Measurements from ENCODE around the gene LTBP1.

The LTBP1 gene

GRCh38 chr2:33288011-33288410, 341.3 kb downstream of the LTBP1 start:
- no peaks in the 10 kb centered on the region for H3K79me2 ChIP-seq (ENCODE audit: control insufficient read depth, low read length)
- no peaks in the 10 kb centered on the region for H3K27me3 ChIP-seq (ENCODE audit: control insufficient read depth, low read length)
- TF ChIP-seq CTCF (IDR thresholded peaks at IDR 0.05; ENCODE audit: low read depth, low read length, poor library complexity, severe bottlenecking) (no peak), EZH2phosphoT487 (IDR thresholded peaks at IDR 0.05; ENCODE audit: borderline replicate concordance, low read length) (no peak)
- H3K9me3 ChIP-seq (ENCODE audit: control insufficient read depth, insufficient read depth, low read length), result no peaks in the 10 kb centered on the region
- H3K27ac ChIP-seq (ENCODE audit: low read depth, low read length), result no peak overlapping the region
- no peak overlapping the region for H3K4me2 ChIP-seq (ENCODE audit: low read length)
- H3K4me3 ChIP-seq (ENCODE audit: low read length), result no peak overlapping the region
- H3F3A ChIP-seq (ENCODE audit: control insufficient read depth, insufficient read depth), result 0 out of 2 replicates have a peak, but pooled peaks cover under 1% of the 10 kb centered on the region
- no peaks in the 10 kb centered on the region for H3K9me2 ChIP-seq (replicated peaks; ENCODE audit: control insufficient read depth, low read length)
- H3K36me3 ChIP-seq (ENCODE audit: control insufficient read depth, low read length), result peaks cover 38% of the 10 kb centered on the region
- H3K4me1 ChIP-seq (ENCODE audit: control insufficient read depth, low read length), result peaks cover 33% of the 10 kb centered on the region
- H4K20me1 ChIP-seq (ENCODE audit: control insufficient read depth, insufficient read depth, low read depth, low read length), result no peaks in the 10 kb centered on the region

- Histone ChIP-seq H3K4me3 (ENCODE audit: low read length) (no peak overlapping the region), H3K9me3 (ENCODE audit: control insufficient read depth, insufficient read depth, low read length) (no peaks in the 10 kb centered on the region), H3K4me1 (ENCODE audit: control insufficient read depth, low read length) (peaks cover 45% of the 10 kb centered on the region), H4K20me1 (ENCODE audit: control insufficient read depth, insufficient read depth, low read depth, low read length) (no peaks in the 10 kb centered on the region), H3K4me2 (ENCODE audit: low read length) (no peak overlapping the region), H3K79me2 (ENCODE audit: control insufficient read depth, low read length) (no peaks in the 10 kb centered on the region), H3K9me2 (replicated peaks; ENCODE audit: control insufficient read depth, low read length) (no peaks in the 10 kb centered on the region), H3K27ac (ENCODE audit: low read depth, low read length) (no peak overlapping the region), H3F3A (ENCODE audit: control insufficient read depth, insufficient read depth) (0 out of 2 replicates have a peak, but pooled peaks cover 2% of the 10 kb centered on the region), H3K36me3 (ENCODE audit: control insufficient read depth, low read length) (peaks cover 34% of the 10 kb centered on the region), H3K27me3 (ENCODE audit: control insufficient read depth, low read length) (no peaks in the 10 kb centered on the region)
- no peak for TF ChIP-seq EZH2phosphoT487 (IDR thresholded peaks at IDR 0.05; ENCODE audit: borderline replicate concordance, low read length)
These were observed 343.2 kb downstream of the LTBP1 start for GRCh38 chr2:33289961-33290360.

GRCh38 chr2:33291278-33292013, 344.7 kb downstream of the LTBP1 start:
- no peaks in the 10 kb centered on the region for H3K9me2 ChIP-seq (replicated peaks; ENCODE audit: control insufficient read depth, low read length)
- no peaks in the 10 kb centered on the region for H3K9me3 ChIP-seq (ENCODE audit: control insufficient read depth, insufficient read depth, low read length)
- peaks cover 31% of the 10 kb centered on the region for H3K36me3 ChIP-seq (ENCODE audit: control insufficient read depth, low read length)
- H3K4me1 ChIP-seq (ENCODE audit: control insufficient read depth, low read length), result peaks cover 45% of the 10 kb centered on the region
- H3K79me2 ChIP-seq (ENCODE audit: control insufficient read depth, low read length), result no peaks in the 10 kb centered on the region
- no peaks in the 10 kb centered on the region for H3K27me3 ChIP-seq (ENCODE audit: control insufficient read depth, low read length)
- no peak overlapping the region for H3K4me3 ChIP-seq (ENCODE audit: low read length)
- H3F3A ChIP-seq (ENCODE audit: control insufficient read depth, insufficient read depth), result 0 out of 2 replicates have a peak, but pooled peaks cover 2% of the 10 kb centered on the region
- H4K20me1 ChIP-seq (ENCODE audit: control insufficient read depth, insufficient read depth, low read depth, low read length), result no peaks in the 10 kb centered on the region
- no peak overlapping the region for H3K27ac ChIP-seq (ENCODE audit: low read depth, low read length)
- H3K4me2 ChIP-seq (ENCODE audit: low read length), result 0 out of 2 replicates have a peak overlapping the region, but pooled peaks have one; percentile 5
- TF ChIP-seq CTCF (IDR thresholded peaks at IDR 0.05; ENCODE audit: low read depth, low read length, poor library complexity, severe bottlenecking) (no peak), EZH2phosphoT487 (IDR thresholded peaks at IDR 0.05; ENCODE audit: borderline replicate concordance, low read length) (no peak)

GRCh38 chr2:33292063-33292462, 345.3 kb downstream of the LTBP1 start:
- Histone ChIP-seq H3K4me2 (ENCODE audit: low read length) (peak overlapping the region; percentile 90), H3K27me3 (ENCODE audit: control insufficient read depth, low read length) (no peaks in the 10 kb centered on the region), H3F3A (ENCODE audit: control insufficient read depth, insufficient read depth) (0 out of 2 replicates have a peak, but pooled peaks cover 2% of the 10 kb centered on the region), H3K36me3 (ENCODE audit: control insufficient read depth, low read length) (peaks cover 35% of the 10 kb centered on the region), H3K27ac (ENCODE audit: low read depth, low read length) (no peak overlapping the region), H4K20me1 (ENCODE audit: control insufficient read depth, insufficient read depth, low read depth, low read length) (no peaks in the 10 kb centered on the region), H3K9me3 (ENCODE audit: control insufficient read depth, insufficient read depth, low read length) (no peaks in the 10 kb centered on the region), H3K4me1 (ENCODE audit: control insufficient read depth, low read length) (peaks cover 45% of the 10 kb centered on the region), H3K4me3 (ENCODE audit: low read length) (peak overlapping the region; percentile 63), H3K79me2 (ENCODE audit: control insufficient read depth, low read length) (no peaks in the 10 kb centered on the region), H3K9me2 (replicated peaks; ENCODE audit: control insufficient read depth, low read length) (no peaks in the 10 kb centered on the region)
- TF ChIP-seq CTCF (IDR thresholded peaks at IDR 0.05; ENCODE audit: low read depth, low read length, poor library complexity, severe bottlenecking) (no peak), EZH2phosphoT487 (IDR thresholded peaks at IDR 0.05; ENCODE audit: borderline replicate concordance, low read length) (no peak)

Measured in DOHH2 (cell line).